Liver (tissue), 9 donors: Measurements from ENCODE around the gene ARHGAP8. TPM values are rescaled to one million over a fixed set of nuclear protein-coding genes. Genes with fewer than 3 reads are reported as not detected.

Experiments
- DNase-seq: peaks from one replicate; pipeline ENCODE4 v3.0.0-alpha.2; 2017; ENCODE audit warnings: low spot score
- H3K27ac ChIP-seq, 2 donors: one replicate each; pipeline ENCODE4 v1.7.0; 2013; ENCODE audit warnings: inconsistent platforms in 2 of 2, low read length in 2 of 2, control low read depth in 1 of 2, low read depth in 1 of 2, mild to moderate bottlenecking in 1 of 2
- H3K27me3 ChIP-seq, 4 donors: one replicate each; pipeline versions ENCODE4 v1.6.1 to v1.7.0; 2013; ENCODE audit warnings: low read length in 3 of 4, inconsistent platforms in 1 of 4, mild to moderate bottlenecking in 1 of 4, moderate library complexity in 1 of 4; ENCODE audit not compliant: control insufficient read depth in 4 of 4, insufficient read depth in 4 of 4
- H3K36me3 ChIP-seq, 4 donors: one replicate each; pipeline versions ENCODE4 v1.6.1 to v1.7.0; 2013; ENCODE audit warnings: low read length in 3 of 4, mild to moderate bottlenecking in 3 of 4, low read depth in 1 of 4, moderate library complexity in 1 of 4; ENCODE audit not compliant: control insufficient read depth in 4 of 4, insufficient read depth in 3 of 4
- H3K4me1 ChIP-seq, 4 donors: one replicate each; pipeline versions ENCODE4 v1.6.1 to v1.7.0; 2013; ENCODE audit warnings: low read length in 3 of 4, mild to moderate bottlenecking in 3 of 4, moderate library complexity in 1 of 4; ENCODE audit not compliant: control insufficient read depth in 4 of 4, insufficient read depth in 4 of 4
- H3K4me3 ChIP-seq, 3 donors: one replicate each; pipeline versions ENCODE4 v1.6.1 to v1.7.0; 2013; ENCODE audit warnings: low read length in 3 of 3, control low read depth in 1 of 3, low read depth in 1 of 3, mild to moderate bottlenecking in 1 of 3
- H3K9ac ChIP-seq, 2 donors: one replicate each; pipeline ENCODE4 v1.7.0; 2013; ENCODE audit warnings: low read length in 2 of 2, mild to moderate bottlenecking in 2 of 2, moderate library complexity in 2 of 2, control low read depth in 1 of 2, low read depth in 1 of 2
- H3K9me3 ChIP-seq, 4 donors: one replicate each; pipeline versions ENCODE4 v1.6.1 to v1.7.0; 2013; ENCODE audit warnings: low read length in 3 of 4; ENCODE audit not compliant: control insufficient read depth in 4 of 4
- ATF3 ChIP-seq: IDR thresholded peaks from 2 replicates; pipeline ENCODE4 v1.6.1; 2016; ENCODE audit warnings: antibody characterized with exemption
- CTCF ChIP-seq: fragments of 150-350 bp; IDR thresholded peaks from 2 replicates; pipeline ENCODE4 v1.5.1; 2017; ENCODE audit warnings: improper control_type of control experiment, low read depth, low read length; ENCODE audit not compliant: missing input control
- FOXA1 ChIP-seq: IDR thresholded peaks from 2 replicates; pipeline ENCODE4 v1.6.1; 2016; ENCODE audit warnings: antibody characterized with exemption
- GABPA ChIP-seq, 2 donors: IDR thresholded peaks in 1 of 2; conservative IDR thresholded peaks in 1 of 2; 2 replicates each; pipeline ENCODE4 v1.6.1; 2016; ENCODE audit warnings: antibody characterized with exemption in 2 of 2, mild to moderate bottlenecking in 1 of 2, moderate library complexity in 1 of 2
- HNF4A ChIP-seq, 2 donors: conservative IDR thresholded peaks; 2 replicates each; pipeline ENCODE4 v1.6.1; 2016; ENCODE audit warnings: antibody characterized with exemption in 2 of 2, mild to moderate bottlenecking in 2 of 2
- HNF4G ChIP-seq: IDR thresholded peaks from 2 replicates; pipeline ENCODE4 v1.6.1; 2016; ENCODE audit warnings: antibody characterized with exemption
- MAX ChIP-seq: IDR thresholded peaks from 2 replicates; pipeline ENCODE4 v1.6.1; 2016; ENCODE audit warnings: antibody characterized with exemption
- NR2F2 ChIP-seq: IDR thresholded peaks from 2 replicates; pipeline ENCODE4 v1.6.1; 2016; ENCODE audit warnings: antibody characterized with exemption
- RAD21 ChIP-seq, 2 donors: IDR thresholded peaks; 2 replicates each; pipeline ENCODE4 v1.6.1; 2016; ENCODE audit warnings: antibody characterized with exemption in 2 of 2, mild to moderate bottlenecking in 2 of 2
- REST ChIP-seq: IDR thresholded peaks from 2 replicates; pipeline ENCODE4 v1.6.1; 2016; ENCODE audit warnings: antibody characterized with exemption, mild to moderate bottlenecking
- RXRA ChIP-seq, 2 donors: IDR thresholded peaks; 2 replicates each; pipeline ENCODE4 v1.6.1; 2017 to 2018; ENCODE audit warnings: antibody characterized with exemption in 2 of 2, mild to moderate bottlenecking in 1 of 2
- SP1 ChIP-seq: IDR thresholded peaks from 2 replicates; pipeline ENCODE4 v1.6.1; 2018; ENCODE audit warnings: antibody characterized with exemption, mild to moderate bottlenecking
- TAF1 ChIP-seq: conservative IDR thresholded peaks from 2 replicates; pipeline ENCODE4 v1.6.1; 2016; ENCODE audit warnings: antibody characterized with exemption, mild to moderate bottlenecking
- YY1 ChIP-seq: IDR thresholded peaks from 2 replicates; pipeline ENCODE4 v1.6.1; 2016; ENCODE audit warnings: antibody characterized with exemption, mild to moderate bottlenecking
- ZBTB33 ChIP-seq: IDR thresholded peaks from 2 replicates; pipeline ENCODE4 v1.6.1; 2016; ENCODE audit warnings: antibody characterized with exemption
- WGBS: extraction: QIAGEN DNeasy Blood & Tissue Kit; methylation state at CpG from one replicate; pipeline ENCODE4 v1.1.7; 2013; 5-methylcytosine and 5-hydroxymethylcytosine counted together
- polyA plus RNA-seq, 2 donors: library from polyadenylated mRNA; stranded (reverse) in 1 of 2; unstranded in 1 of 2; fragments of 200-250 nt in 1 of 2; fragments of >200 nt in 1 of 2; fragmentation: Nextera tagmentation in 1 of 2; extraction: Ambion mirVana in 1 of 2; gene quantifications; one replicate each; pipeline versions ENCODE4 v1.2.1 to v1.2.3, GENCODE V29; 2013 to 2015
- total RNA-seq, 2 donors: library from RNA; depleted of rRNA; stranded (reverse); fragments of >200 nt; gene quantifications; one replicate each; pipeline ENCODE4 v1.2.3, GENCODE V29; 2014
- donor health status: healthy.
- donor health status: healthy.
- donor health status: healthy.
- donor health status: healthy.
- donor health status: healthy.

ARHGAP8 gene
- total and polyA plus RNA-seq, 4 donors: 0.58 to 1.8 (median 1.1) TPM

GRCh38 chr22:44845796-44846720 is 93.7 kb downstream of the ARHGAP8 start:
- Histone ChIP-seq H3K4me3 (no peak overlapping the region), H3K27me3 (no peaks in the 10 kb centered on the region), H3K36me3 (no peaks in the 10 kb centered on the region), H3K9ac (no peak overlapping the region), H3K9me3 (no peaks in the 10 kb centered on the region), H3K27ac (no peak overlapping the region), H3K4me1 (no peaks in the 10 kb centered on the region)
- no peak for DNase-seq
- TF ChIP-seq SP1: no peak
- TF ChIP-seq HNF4G: no peak
- no peak for TF ChIP-seq GABPA (IDR thresholded peaks at IDR 0.05 in 1 of 2, conservative IDR thresholded peaks at IDR 0.05 in 1 of 2)
- TF ChIP-seq TAF1: no peak
- no peak for TF ChIP-seq REST
- TF ChIP-seq MAX: no peak
- no peak for TF ChIP-seq NR2F2
- TF ChIP-seq FOXA1: no peak
- TF ChIP-seq YY1: no peak
- no peak for TF ChIP-seq RAD21 (IDR thresholded peaks at IDR 0.05)
- TF ChIP-seq RXRA (IDR thresholded peaks at IDR 0.05): no peak
- no peak for TF ChIP-seq ZBTB33
- TF ChIP-seq CTCF: no peak
- no peak for TF ChIP-seq HNF4A (conservative IDR thresholded peaks at IDR 0.05)
- TF ChIP-seq ATF3: no peak
- 91% methylated on average over 25 of the region's 25 CpGs for WGBS
